Upper lobe of left lung (tissue), 6 donors: ENCODE results near the gene EEF1AKMT4. TPM values are rescaled to one million over a fixed set of nuclear protein-coding genes. Genes with fewer than 3 reads are reported as not detected.

Source experiments
- ATAC-seq, 2 donors: fragments of 200-7000 bp; cut with Tn5 transposase; one replicate each; pipeline ENCODE4 v1.9.1; 2022; ENCODE audit warnings: mild to moderate bottlenecking in 2 of 2, moderate library complexity in 2 of 2; ENCODE audit not compliant: low FRiP score in 2 of 2
- DNase-seq, 2 donors: peaks; one replicate each; pipeline ENCODE4 v3.0.0-alpha.2; 2019 to 2020
- H3K27ac ChIP-seq, 4 donors: fragments of 200-600 bp; sonication (generic); one replicate each; pipeline ENCODE4 v1.5.1; 2016 to 2019
- H3K27me3 ChIP-seq, 4 donors: fragments of 200-600 bp; sonication (generic); one replicate each; pipeline ENCODE4 v1.5.1; 2017 to 2019
- H3K36me3 ChIP-seq, 4 donors: fragments of 200-600 bp; sonication (generic); one replicate each; pipeline ENCODE4 v1.5.1; 2016 to 2019
- H3K4me1 ChIP-seq, 4 donors: fragments of 200-600 bp; sonication (generic); one replicate each; pipeline ENCODE4 v1.5.1; 2018 to 2019
- H3K4me3 ChIP-seq, 4 donors: fragments of 200-600 bp; sonication (generic); one replicate each; pipeline ENCODE4 v1.5.1; 2017 to 2019; ENCODE audit warnings: mild to moderate bottlenecking in 2 of 4, moderate library complexity in 1 of 4
- H3K9me3 ChIP-seq, 4 donors: fragments of 200-600 bp; sonication (generic); one replicate each; pipeline ENCODE4 v1.5.1; 2018 to 2019
- EP300 ChIP-seq, 4 donors: sonication (generic); formaldehyde crosslinking; IDR thresholded peaks; one replicate each; pipeline ENCODE4 v1.5.1; 2017; ENCODE audit warnings: antibody characterized with exemption in 4 of 4, control low read depth in 2 of 4
- POLR2A ChIP-seq, 4 donors: fragments of 450-650 bp; IDR thresholded peaks; one replicate each; pipeline ENCODE4 v1.5.1; 2016 to 2017; ENCODE audit warnings: antibody characterized with exemption in 4 of 4, mild to moderate bottlenecking in 2 of 4
- POLR2AphosphoS5 ChIP-seq, 2 donors: sonication (generic); formaldehyde crosslinking; IDR thresholded peaks; one replicate each; pipeline ENCODE4 v1.5.1; 2017; ENCODE audit warnings: antibody characterized with exemption in 2 of 2
- WGBS, 2 donors: methylation state at CpG; one replicate each; pipeline ENCODE4 v1.1.5; 2017 to 2018; 5-methylcytosine and 5-hydroxymethylcytosine counted together
- total RNA-seq, 6 donors: library from RNA; depleted of rRNA in 4 of 6; stranded (reverse); fragments of >200 nt in 4 of 6; gene quantifications; one replicate each; pipeline versions ENCODE4 v1.1.0 to v1.2.1, GENCODE V29; 2016 to 2021
- TF ChIP-seq, protein P1 (sequence below), 6 experiments: fragments of 450-650 bp in 4 of 6; fragments of 200-600 bp in 2 of 6; sonication (generic) in 2 of 6; IDR thresholded peaks; one replicate each; pipeline ENCODE4 v1.5.1; 2016 to 2019; ENCODE audit warnings: antibody characterized with exemption in 6 of 6
- donor health status: DM: no; HTN: no; CAD: no; lungs with moderate emphysema.
- donor health status: DM: no; HTN: yes; CAD: no; lungs with severe emphysema.

The EEF1AKMT4 gene
- total RNA-seq, 6 donors from 2014 or later, result 1.8 to 8.8 (median 4.1) TPM

GRCh38 chr3:184283681-184284080 is 34.2 kb downstream of the EEF1AKMT4 start:
- ATAC-seq, result no peak
- no peak overlapping the region for H3K27ac ChIP-seq
- H3K4me1 ChIP-seq, result no peaks in the 10 kb centered on the region
- no peak for DNase-seq
- H3K36me3 ChIP-seq, result no peaks in the 10 kb centered on the region
- WGBS, 2 donors, result 90 to 91% methylated on average over 8 of the region's 8 CpGs
- no peak overlapping the region for H3K4me3 ChIP-seq
- TF ChIP-seq, protein P1, sequence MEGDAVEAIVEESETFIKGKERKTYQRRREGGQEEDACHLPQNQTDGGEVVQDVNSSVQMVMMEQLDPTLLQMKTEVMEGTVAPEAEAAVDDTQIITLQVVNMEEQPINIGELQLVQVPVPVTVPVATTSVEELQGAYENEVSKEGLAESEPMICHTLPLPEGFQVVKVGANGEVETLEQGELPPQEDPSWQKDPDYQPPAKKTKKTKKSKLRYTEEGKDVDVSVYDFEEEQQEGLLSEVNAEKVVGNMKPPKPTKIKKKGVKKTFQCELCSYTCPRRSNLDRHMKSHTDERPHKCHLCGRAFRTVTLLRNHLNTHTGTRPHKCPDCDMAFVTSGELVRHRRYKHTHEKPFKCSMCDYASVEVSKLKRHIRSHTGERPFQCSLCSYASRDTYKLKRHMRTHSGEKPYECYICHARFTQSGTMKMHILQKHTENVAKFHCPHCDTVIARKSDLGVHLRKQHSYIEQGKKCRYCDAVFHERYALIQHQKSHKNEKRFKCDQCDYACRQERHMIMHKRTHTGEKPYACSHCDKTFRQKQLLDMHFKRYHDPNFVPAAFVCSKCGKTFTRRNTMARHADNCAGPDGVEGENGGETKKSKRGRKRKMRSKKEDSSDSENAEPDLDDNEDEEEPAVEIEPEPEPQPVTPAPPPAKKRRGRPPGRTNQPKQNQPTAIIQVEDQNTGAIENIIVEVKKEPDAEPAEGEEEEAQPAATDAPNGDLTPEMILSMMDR (IDR thresholded peaks at IDR 0.05), result no peak
- TF ChIP-seq POLR2A (IDR thresholded peaks at IDR 0.05) (no peak), EP300 (IDR thresholded peaks at IDR 0.05) (no peak), POLR2AphosphoS5 (IDR thresholded peaks at IDR 0.05) (no peak)
- H3K27me3 ChIP-seq, result no peaks in the 10 kb centered on the region
- H3K9me3 ChIP-seq, result no peaks in the 10 kb centered on the region

- H3K4me1 ChIP-seq, result no peaks in the 10 kb centered on the region
- ATAC-seq (peak in 1 of 2 donors; percentile 37), DNase-seq (no peak)
- no peak overlapping the region for H3K27ac ChIP-seq
- no peaks in the 10 kb centered on the region for H3K9me3 ChIP-seq
- no peak for TF ChIP-seq EP300 (IDR thresholded peaks at IDR 0.05)
- no peak for TF ChIP-seq POLR2A (IDR thresholded peaks at IDR 0.05)
- TF ChIP-seq, protein P1 (IDR thresholded peaks at IDR 0.05), result no peak
- TF ChIP-seq POLR2AphosphoS5 (IDR thresholded peaks at IDR 0.05), result no peak
- no peaks in the 10 kb centered on the region for H3K36me3 ChIP-seq
- no peak overlapping the region for H3K4me3 ChIP-seq
- no peaks in the 10 kb centered on the region for H3K27me3 ChIP-seq
- 30 to 37% methylated on average over 4 of the region's 4 CpGs for WGBS, 2 donors
Observed at GRCh38 chr3:184284696-184285095, 35.2 kb downstream of the EEF1AKMT4 start.

DNA sequence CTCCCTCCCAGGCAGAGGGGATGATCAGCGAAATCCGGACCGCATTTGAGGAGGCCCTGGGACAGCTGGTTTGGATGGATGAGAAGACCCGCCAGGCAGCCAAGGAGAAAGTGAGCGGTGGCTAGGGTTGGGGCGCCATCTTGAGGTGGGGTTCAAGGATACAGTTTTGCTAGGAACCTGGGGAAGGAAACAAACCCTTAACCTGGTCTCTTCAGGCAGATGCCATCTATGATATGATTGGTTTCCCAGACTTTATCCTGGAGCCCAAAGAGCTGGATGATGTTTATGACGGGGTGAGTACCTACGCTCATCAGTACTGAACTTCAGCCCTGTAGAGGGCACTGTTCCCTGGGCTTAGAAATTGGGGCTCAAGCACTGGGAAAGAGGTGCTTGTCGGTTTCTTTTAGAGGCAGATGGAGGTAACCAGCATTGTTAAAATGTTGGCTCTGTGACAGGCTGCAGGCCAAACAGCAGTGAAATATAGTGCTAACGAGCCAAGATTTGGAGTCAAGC is 40.0 kb downstream of the EEF1AKMT4 start:
- Histone ChIP-seq H3K27me3 (no peaks in the 10 kb centered on the region), H3K27ac (no peak overlapping the region), H3K9me3 (no peaks in the 10 kb centered on the region), H3K4me1 (no peaks in the 10 kb centered on the region), H3K4me3 (no peak overlapping the region), H3K36me3 (no peaks in the 10 kb centered on the region)
- TF ChIP-seq POLR2AphosphoS5 (IDR thresholded peaks at IDR 0.05), result no peak
- no peak for TF ChIP-seq EP300 (IDR thresholded peaks at IDR 0.05)
- TF ChIP-seq POLR2A (IDR thresholded peaks at IDR 0.05), result no peak
- TF ChIP-seq, protein P1 (IDR thresholded peaks at IDR 0.05), result peak; percentile 26 to 50 (median 38)
- WGBS, 2 donors, result 16 to 20% methylated on average over 4 to 10 of the region's 10 CpGs
- DNase-seq (peak in 1 of 2 donors; percentile 30), ATAC-seq (peak in 1 of 2 donors; percentile 59)

GRCh38 chr3:184290331-184290730 is 40.9 kb downstream of the EEF1AKMT4 start:
- no peaks in the 10 kb centered on the region for H3K4me1 ChIP-seq
- H3K36me3 ChIP-seq, result no peaks in the 10 kb centered on the region
- no peaks in the 10 kb centered on the region for H3K27me3 ChIP-seq
- H3K9me3 ChIP-seq, result no peaks in the 10 kb centered on the region
- H3K4me3 ChIP-seq, result no peak overlapping the region
- H3K27ac ChIP-seq, result no peak overlapping the region
- WGBS, 2 donors, result 89 to 91% methylated on average over 8 to 10 of the region's 10 CpGs
- DNase-seq (no peak), ATAC-seq (no peak)
- TF ChIP-seq POLR2AphosphoS5 (IDR thresholded peaks at IDR 0.05) (no peak), POLR2A (IDR thresholded peaks at IDR 0.05) (no peak), EP300 (IDR thresholded peaks at IDR 0.05) (no peak)
- TF ChIP-seq, protein P1 (IDR thresholded peaks at IDR 0.05), result no peak
